GM19238 (cell line): Measurements from ENCODE around the gene GABRB2.
"Not testable (repeated sequence)": the region's sequence is repeated elsewhere in the genome, so short reads cannot be mapped to it uniquely, and the experiment has no call there.

Experiments
- DNase-seq: peaks from one replicate; pipeline ENCODE4 v3.0.0; 2011; ENCODE audit warnings: low spot score; ENCODE audit not compliant: insufficient read length

Gene GABRB2

GRCh38 chr5:161245846-161246245 lies 300.7 kb downstream of the GABRB2 start:
- DNase-seq: not testable (repeated sequence)
